Iris pigment epithelial cell (primary cell): ENCODE data around the gene OLFML3.
A peak's percentile ranks its signal among the peaks of the same experiment; 100 is the strongest.
"Not testable (repeated sequence)": the region's sequence is repeated elsewhere in the genome, so short reads cannot be mapped to it uniquely, and the experiment has no call there.

Source experiments
- DNase-seq: peaks from one replicate; pipeline ENCODE4 v3.0.0-alpha.2; 2011; ENCODE audit warnings: low read depth

OLFML3 gene

DNA sequence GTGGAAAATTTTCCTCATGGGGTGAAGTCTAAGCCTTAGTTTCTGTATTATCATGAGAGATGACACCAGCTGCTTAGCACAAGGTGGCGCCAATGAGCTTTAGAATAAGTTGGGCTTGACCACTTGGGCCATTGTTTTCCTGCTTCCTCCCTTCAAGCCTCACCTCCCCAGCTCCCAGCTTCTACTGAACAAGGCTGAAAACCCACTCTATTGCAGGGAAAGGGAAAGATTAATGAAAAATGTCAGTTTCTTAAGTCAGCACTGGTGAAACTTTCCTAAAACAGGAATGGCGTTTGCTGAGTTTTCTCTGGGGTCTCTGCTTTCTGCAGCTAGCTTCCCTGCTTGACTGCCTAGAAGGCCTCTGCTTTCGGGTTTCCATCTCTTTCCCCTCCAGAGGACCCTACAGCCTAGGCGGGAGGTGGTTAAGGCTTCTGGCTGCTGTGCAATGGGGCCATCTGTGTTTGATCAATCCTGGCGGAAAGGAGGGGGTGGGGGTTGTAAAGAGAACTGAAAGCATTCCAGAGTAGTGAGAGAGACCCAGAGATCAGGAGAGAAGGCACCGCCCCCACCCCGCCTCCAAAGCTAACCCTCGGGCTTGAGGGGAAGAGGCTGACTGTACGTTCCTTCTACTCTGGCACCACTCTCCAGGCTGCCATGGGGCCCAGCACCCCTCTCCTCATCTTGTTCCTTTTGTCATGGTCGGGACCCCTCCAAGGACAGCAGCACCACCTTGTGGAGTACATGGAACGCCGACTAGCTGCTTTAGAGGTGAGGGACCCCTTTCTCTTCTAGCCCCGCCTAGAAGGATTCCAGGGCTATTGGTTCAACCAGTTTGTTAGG, at the start of gene OLFML3:
OLFML3 (plus strand) TSS at position 612 of the 840 bp plus-strand sequence; CDS start at position 655, 43 bp downstream.
- peak; percentile 94 for DNase-seq

DNA sequence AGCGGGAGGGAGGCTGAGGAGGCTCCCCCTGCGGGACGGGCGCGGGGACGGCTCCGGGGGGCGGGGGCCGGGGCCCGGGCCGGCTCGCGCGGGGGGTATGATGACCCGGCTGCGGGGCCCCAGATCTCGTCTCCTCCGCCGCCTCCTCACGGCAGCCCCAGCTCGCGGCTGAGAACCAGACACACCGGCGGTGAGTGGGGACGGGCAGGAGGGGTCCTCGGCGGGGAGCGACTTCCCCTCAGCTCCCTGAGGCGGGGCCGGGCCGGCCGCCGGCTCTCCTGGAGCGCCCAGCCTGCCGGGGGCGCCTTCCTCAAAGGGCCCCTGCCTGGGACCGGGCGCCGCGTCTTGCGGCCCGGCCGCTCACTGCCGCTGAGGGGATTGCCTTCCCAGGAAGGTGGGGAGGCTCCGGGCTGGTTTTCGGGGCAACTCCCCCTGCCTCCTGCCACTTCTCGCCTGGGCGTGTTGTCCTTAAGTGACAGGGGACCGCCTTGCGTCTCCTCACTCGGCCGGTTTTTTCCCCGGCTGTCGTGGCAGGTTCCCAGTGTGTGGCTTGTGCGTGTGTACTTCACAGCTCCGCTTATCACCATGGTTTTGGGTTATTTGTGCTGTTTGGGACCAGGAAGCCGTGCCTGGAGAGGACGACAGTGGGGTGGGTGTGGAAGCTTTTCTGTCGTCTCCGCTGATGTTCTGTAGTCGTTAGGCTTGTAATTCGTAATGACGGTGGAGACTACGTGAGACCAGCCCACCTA, 49.4 kb upstream of the OLFML3 start:
- peak; percentile 31 for DNase-seq

DNA sequence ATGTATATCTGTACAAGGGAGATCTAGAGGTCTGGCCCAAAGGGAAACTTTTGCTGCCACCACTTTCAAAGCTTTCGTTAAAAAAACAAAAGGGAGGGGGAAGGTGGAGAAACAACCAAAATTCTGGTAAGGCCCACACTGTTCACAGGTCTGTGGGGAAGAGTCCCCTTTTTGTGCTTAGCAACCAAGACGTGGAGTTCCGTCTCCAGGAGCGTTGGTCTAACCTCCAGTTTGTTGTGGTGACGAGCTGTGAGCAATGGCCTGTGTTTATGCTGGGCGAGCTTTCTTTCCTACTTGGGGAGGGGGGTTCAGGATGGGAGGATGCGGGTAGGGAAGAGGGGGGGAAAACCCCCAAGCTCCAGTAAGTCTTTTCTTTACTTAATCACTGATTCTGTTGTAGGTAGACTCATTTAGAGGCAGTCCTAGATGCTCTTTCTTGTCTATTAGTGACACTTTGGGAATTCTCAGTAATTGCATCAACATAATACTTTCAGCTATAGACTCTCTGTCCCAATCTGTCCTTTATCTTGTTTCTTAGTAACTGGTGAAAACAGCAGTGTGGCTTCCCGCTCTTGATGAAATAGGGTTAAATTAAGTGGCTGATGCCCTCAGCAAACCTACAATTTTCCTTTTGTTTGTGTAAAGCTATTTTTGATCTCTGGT, 48.6 kb upstream of the OLFML3 start:
- peak; percentile 83 for DNase-seq

- DNase-seq = peak; percentile 85
Observed at GRCh38 chr1:113931451-113931851, 47.8 kb upstream of the OLFML3 start.

DNA sequence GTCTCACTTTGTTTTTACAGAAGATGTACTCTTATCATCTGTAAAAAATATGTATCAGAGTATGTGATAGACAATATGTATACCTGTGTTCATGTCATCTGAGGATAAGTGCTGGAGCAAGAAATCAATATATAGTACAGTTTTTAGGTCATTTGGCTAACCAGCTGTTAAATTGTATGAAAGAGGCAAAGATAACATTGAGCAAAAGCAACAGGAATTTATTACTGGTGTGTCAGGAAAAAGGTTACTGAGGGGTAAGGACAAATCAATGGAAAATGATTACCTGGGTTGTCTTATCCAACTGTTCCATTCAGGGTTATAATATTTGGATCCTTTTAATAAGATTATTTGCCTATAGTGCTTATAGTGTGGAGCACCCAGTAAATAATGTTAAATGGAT, 45.3 kb upstream of the OLFML3 start:
- DNase-seq = no peak

DNA sequence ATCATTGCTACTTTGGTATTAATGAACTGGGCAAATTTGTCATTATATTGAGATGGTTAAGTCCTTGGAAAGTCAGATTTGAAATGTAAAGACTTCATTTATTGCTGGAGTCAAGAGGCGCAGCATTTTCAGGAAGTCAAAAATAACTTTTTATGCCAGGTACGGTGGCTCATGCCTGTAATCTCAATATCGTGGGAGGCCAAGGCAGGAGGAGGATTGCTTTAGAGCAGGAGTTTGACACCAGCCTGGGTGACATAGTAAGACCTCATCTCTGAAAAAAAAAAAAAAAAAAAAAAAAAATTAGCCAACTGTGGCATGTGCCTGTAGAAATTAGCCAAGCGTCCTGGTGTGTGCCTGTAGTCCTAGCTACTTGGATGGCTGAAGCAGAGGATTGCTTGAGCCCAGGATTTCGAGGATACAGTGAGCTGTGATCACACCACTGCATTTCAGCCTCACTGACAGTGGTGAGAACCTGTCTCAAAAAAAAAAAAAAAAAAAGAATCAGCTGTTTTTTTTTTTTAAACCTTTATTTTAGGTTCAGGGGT, 44.7 kb upstream of the OLFML3 start:
- DNase-seq = no peak

GRCh38 chr1:113935176-113935575, 44.1 kb upstream of the OLFML3 start:
- no peak for DNase-seq

DNA sequence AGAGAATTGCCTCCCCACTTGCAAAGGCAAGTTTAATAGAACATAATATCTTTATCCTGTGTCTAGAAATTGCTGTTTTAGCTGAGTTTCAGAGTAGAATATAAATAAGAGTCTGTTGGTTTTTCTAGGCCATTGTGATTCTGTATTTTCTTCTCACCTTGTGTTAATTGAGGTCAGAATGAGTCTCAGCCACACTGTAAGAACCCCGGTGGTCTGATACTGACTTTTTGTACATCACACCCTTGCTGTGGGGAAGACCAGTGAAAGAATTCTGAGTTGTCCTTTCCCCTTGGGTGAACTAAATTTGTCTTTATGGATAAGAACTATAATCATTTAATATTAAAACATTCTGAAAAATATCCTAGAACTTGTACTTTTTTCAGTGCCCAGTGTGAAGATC, 43.3 kb upstream of the OLFML3 start:
- DNase-seq = no peak

DNA sequence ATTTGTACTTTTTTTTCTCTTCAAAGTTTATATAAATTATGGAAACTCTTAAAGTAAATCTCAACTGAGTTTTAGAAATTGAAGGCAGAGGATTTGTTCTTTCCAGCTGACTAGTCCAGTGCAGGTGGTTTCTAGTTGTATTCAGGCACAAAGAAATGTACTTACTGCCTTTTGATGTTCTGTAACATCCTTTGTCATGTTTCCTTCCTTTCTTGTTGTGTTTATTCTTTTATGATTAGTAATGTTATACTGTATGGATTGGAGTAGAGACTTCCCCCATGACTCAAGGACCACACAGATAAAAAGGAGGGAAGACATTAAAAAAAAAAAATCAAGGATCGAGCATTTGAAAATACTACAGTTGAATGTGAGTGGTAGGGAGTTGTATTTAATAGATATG, 42.1 kb upstream of the OLFML3 start:
- no peak for DNase-seq

- no peak for DNase-seq
Observed at GRCh38 chr1:113938192-113938591, 41.1 kb upstream of the OLFML3 start.

- no peak for DNase-seq
Observed at GRCh38 chr1:113940365-113941244, 38.7 kb upstream of the OLFML3 start.

DNA sequence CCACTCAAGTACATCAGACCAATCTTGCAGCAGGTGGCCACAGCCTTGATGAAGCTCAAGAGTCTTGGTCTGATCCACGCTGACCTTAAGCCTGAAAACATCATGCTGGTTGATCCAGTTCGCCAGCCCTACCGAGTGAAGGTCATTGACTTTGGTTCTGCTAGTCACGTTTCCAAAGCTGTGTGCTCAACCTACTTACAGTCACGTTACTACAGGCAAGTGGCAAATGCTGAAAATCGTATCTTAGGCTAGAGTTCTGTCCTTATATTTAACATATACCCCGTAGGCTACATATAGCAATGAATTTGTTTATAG, 38.1 kb upstream of the OLFML3 start:
- no peak for DNase-seq

GRCh38 chr1:113942527-113942926, 36.7 kb upstream of the OLFML3 start:
- no peak for DNase-seq

DNA sequence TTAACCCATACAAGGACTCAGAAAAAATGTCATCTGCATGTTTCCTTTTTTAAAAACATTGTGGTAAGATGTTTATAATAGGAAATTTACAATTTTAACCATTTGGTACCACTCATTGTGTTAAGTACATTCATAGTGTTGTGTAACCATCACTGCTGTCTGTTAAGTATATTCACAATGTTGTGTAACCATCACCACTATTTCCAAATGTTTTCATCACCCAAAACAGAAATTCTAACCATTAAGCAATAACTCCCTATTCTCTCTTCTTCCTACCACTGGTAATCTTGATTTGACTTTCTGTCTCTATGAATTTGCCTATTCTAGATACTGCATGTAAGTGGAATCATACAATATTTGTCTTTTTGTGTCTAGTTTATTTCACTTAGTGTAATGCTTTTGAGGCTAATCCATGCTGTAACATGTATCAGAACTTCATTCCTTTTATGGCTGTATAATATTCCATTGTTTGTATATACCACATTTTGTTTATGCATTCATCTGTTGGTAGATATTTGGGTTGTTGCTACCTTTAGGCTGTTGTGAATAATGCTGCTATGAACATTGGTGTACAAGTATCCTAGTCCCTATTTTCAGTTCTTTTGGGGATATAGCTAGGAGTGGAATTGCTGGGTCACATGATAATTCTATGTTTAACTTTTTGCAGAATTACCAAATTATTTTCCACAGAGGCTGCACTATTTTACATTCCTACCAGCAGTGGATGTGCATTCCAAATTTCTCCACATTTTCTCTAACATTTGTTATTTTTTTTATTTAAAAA, 36.1 kb upstream of the OLFML3 start:
- DNase-seq = peak; percentile 77

DNA sequence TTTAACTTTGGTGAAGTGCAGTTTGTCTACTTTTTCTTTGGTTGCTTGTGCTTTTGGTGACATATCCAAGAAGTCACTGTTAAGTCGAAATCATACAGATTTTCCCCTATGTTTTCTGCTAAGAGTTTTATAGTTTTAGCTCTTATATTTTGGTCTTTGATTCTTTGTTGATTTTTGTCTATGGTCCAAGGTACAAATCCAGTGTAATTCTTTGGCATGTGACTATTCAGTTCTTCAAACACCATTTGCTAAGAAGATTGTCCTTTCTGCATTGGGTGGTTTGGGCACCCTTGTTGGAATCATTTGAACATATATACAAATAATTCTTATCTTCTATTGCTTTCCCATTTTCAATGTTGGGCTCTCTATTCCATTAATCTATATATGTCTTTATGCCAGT, 33.9 kb upstream of the OLFML3 start:
- no peak for DNase-seq

DNA sequence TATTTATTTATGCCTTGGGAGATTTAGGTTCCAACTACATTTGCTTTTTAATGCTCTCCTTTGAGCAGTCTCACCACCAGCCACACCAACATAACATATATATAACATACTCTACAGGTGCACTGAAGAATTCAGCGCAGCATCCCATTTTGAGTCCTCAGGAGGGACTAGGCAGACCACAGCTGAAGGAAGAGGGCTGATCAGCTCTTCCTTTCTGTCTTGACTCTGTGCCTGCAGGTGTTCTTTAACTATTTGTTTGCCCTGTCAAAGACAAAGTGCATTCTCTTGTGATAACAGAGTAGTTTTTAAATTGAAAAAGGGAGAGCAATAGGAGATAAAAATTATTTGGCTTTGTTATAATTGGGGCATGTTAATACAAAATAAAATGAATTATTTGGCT, 33.2 kb upstream of the OLFML3 start:
- DNase-seq = no peak

- peak; percentile 34 for DNase-seq
Observed at GRCh38 chr1:113946678-113947387, 32.4 kb upstream of the OLFML3 start.

GRCh38 chr1:113947388-113948107, 31.7 kb upstream of the OLFML3 start:
- DNase-seq = no peak

DNA sequence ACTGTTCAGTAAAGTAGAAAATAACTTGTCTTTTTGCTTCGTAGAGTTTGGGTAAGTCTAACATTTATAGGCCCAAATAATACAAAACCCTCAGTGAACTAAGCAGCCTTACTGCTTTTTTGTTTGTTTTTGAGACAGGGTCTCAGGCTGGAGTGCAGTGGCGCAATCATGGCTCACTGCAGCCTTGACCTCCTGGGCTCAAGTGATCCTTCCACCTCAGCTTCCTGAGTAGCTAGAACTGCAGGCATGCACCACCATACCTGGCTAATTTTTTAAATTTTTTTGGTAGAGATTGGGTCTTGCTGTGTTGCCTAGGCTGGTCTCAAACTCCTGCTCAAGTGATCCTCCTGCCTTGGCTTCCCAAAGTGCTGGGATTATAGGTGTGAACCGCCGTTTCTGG, 31.1 kb upstream of the OLFML3 start:
- DNase-seq = not testable (repeated sequence)

DNA sequence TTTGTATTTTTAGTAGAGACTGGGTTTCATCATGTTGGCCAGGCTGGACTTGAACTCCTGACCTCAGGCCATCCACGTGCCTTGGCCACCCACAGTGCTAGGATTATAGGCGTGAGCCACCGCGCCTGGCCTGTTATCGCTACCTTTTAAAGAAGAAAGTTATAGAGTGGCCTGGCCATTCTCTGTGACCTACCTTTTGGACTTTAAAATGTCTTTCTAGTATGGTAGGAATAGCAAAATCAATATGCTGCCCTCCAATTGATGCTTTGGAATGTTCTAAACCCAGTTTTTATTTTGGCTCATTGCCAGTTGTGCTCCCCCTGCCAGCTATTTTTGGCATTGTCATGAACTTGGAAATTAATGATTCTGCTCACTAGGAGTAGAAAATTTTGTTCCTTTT, 30.3 kb upstream of the OLFML3 start:
- no peak for DNase-seq
